H1 (cell line): ENCODE results near the gene DOP1A. TPM values are rescaled to one million over a fixed set of nuclear protein-coding genes. Genes with fewer than 3 reads are reported as not detected.

ENCODE experiments used
- CTCF ChIA-PET: fragments of 300-600 bp; sonication (Branson Sonifier 250); formaldehyde crosslinking; loops from one replicate; lab custom pipeline; 2021; ENCODE audit not compliant: partially characterized antibody; lab: Charles Lee
- POLR2A ChIA-PET: fragments of 300-600 bp; sonication (Branson Sonifier 250); formaldehyde crosslinking; loops from one replicate; lab custom pipeline; 2021; ENCODE audit warnings: inconsistent platforms; ENCODE audit not compliant: partially characterized antibody; lab: Charles Lee
- DNase-seq, 2 experiments: peaks; one replicate each; pipeline versions ENCODE4 v3.0.0 to v3.0.0-alpha.2; 2010 to 2022; ENCODE audit warnings: low spot score in 2 of 2, low read depth in 1 of 2, mixed read lengths in 1 of 2
- FAIRE-seq: peaks from 2 replicates; lab custom pipeline; 2011; peaks lifted over from hg19 to GRCh38; lab: Jason Lieb, UNC
- H2AFZ ChIP-seq: 2 replicates; pipeline ENCODE4 v1.8.1; 2012; ENCODE audit warnings: low read length, inconsistent platforms
- H2AK5ac ChIP-seq: 2 replicates; pipeline ENCODE4 v1.6.1; 2013; ENCODE audit warnings: low read depth, low read length
- H2BK120ac ChIP-seq: replicated peaks from 2 replicates; pipeline ENCODE3; 2013; ENCODE audit warnings: low read depth, low read length, inconsistent platforms
- H2BK12ac ChIP-seq: 2 replicates; pipeline ENCODE4 v1.6.1; 2013; ENCODE audit warnings: low read depth, low read length
- H2BK15ac ChIP-seq: 2 replicates; pipeline ENCODE4 v1.6.1; 2013; ENCODE audit warnings: low read length
- H2BK20ac ChIP-seq: 2 replicates; pipeline ENCODE4 v1.6.1; 2013; ENCODE audit warnings: low read length
- H2BK5ac ChIP-seq: 2 replicates; pipeline ENCODE4 v1.6.1; 2013; ENCODE audit warnings: low read depth, low read length
- H3K14ac ChIP-seq: 2 replicates; pipeline ENCODE4 v1.6.1; 2013; ENCODE audit warnings: inconsistent platforms; ENCODE audit not compliant: insufficient read length
- H3K18ac ChIP-seq: 2 replicates; pipeline ENCODE4 v1.6.1; 2013; ENCODE audit warnings: low read length; ENCODE audit errors: extremely low read depth
- H3K23ac ChIP-seq: 2 replicates; pipeline ENCODE4 v1.6.1; 2013; ENCODE audit warnings: inconsistent platforms; ENCODE audit not compliant: insufficient read length
- H3K23me2 ChIP-seq: 2 replicates; pipeline ENCODE4 v1.6.1; 2013; ENCODE audit warnings: low read depth, low read length
- H3K27ac ChIP-seq: 2 replicates; pipeline ENCODE4 v1.6.1; 2011; ENCODE audit warnings: low read depth, low read length, inconsistent platforms
- H3K27me3 ChIP-seq, 4 experiments: replicated peaks in 1 of 4; 1 replicate in 1 of 4; 2 replicates in 3 of 4; pipeline versions ENCODE4 v1.6.1 to v1.8.1; 2011 to 2013; ENCODE audit warnings: low read length in 3 of 4, mild to moderate bottlenecking in 3 of 4, inconsistent platforms in 2 of 4, mixed read lengths in 2 of 4, moderate library complexity in 1 of 4; ENCODE audit not compliant: control insufficient read depth in 3 of 4, insufficient read depth in 3 of 4; ENCODE audit errors: extremely low read depth in 1 of 4
- H3K36me3 ChIP-seq, 4 experiments: 2 replicates each; pipeline versions ENCODE4 v1.6.1 to v1.8.1; 2011 to 2013; ENCODE audit warnings: mild to moderate bottlenecking in 4 of 4, low read length in 3 of 4, moderate library complexity in 2 of 4, control low read depth in 1 of 4, inconsistent platforms in 1 of 4; ENCODE audit not compliant: insufficient read depth in 4 of 4, control insufficient read depth in 2 of 4
- H3K4ac ChIP-seq: replicated peaks from 2 replicates; pipeline ENCODE3; 2013; ENCODE audit warnings: low read length, low read depth, mixed read lengths, inconsistent platforms; ENCODE audit not compliant: insufficient read length
- H3K4me1 ChIP-seq, 4 experiments: replicated peaks in 1 of 4; 1 replicate in 1 of 4; 2 replicates in 3 of 4; pipeline versions ENCODE4 v1.6.1 to v1.8.1; 2011 to 2013; ENCODE audit warnings: low read length in 3 of 4, inconsistent platforms in 2 of 4, mixed read lengths in 1 of 4; ENCODE audit not compliant: insufficient read depth in 4 of 4, control insufficient read depth in 3 of 4
- H3K4me2 ChIP-seq, 2 experiments: 2 replicates each; pipeline versions ENCODE4 v1.6.1 to v1.8.1; 2011 to 2013; ENCODE audit warnings: low read depth in 2 of 2, low read length in 2 of 2, control low read depth in 1 of 2, inconsistent platforms in 1 of 2, mild to moderate bottlenecking in 1 of 2; ENCODE audit not compliant: insufficient read depth in 1 of 2
- H3K4me3 ChIP-seq, 4 experiments: fragments of 200-600, 300-600 bp in 1 of 4; sonication (generic), shearing (Covaris generic), sonication (Bioruptor Twin) in 1 of 4; 2 replicates each; pipeline versions ENCODE4 v1.5.1 to v1.8.1; 2011 to 2016; ENCODE audit warnings: low read length in 4 of 4, low read depth in 3 of 4, control low read depth in 2 of 4, inconsistent platforms in 2 of 4, mild to moderate bottlenecking in 2 of 4, mixed read lengths in 1 of 4, moderate library complexity in 1 of 4; ENCODE audit not compliant: insufficient read depth in 2 of 4; ENCODE audit errors: extremely low read depth in 1 of 4
- H3K56ac ChIP-seq: replicated peaks from 2 replicates; pipeline ENCODE3; 2013; ENCODE audit warnings: low read depth, mild to moderate bottlenecking, mixed read lengths, low read length, inconsistent platforms; ENCODE audit not compliant: insufficient read length
- H3K79me1 ChIP-seq: 2 replicates; pipeline ENCODE4 v1.6.1; 2013; ENCODE audit warnings: low read depth, low read length, control low read depth
- H3K79me2 ChIP-seq, 2 experiments: 2 replicates each; pipeline versions ENCODE4 v1.6.1 to v1.8.1; 2012 to 2013; ENCODE audit warnings: low read length in 2 of 2, mild to moderate bottlenecking in 2 of 2, inconsistent platforms in 1 of 2; ENCODE audit not compliant: insufficient read depth in 2 of 2, control insufficient read depth in 1 of 2
- H3K9ac ChIP-seq, 4 experiments: replicated peaks in 1 of 4; 1 replicate in 1 of 4; 2 replicates in 3 of 4; pipeline versions ENCODE4 v1.6.1 to v1.8.1; 2011 to 2013; ENCODE audit warnings: low read depth in 3 of 4, low read length in 3 of 4, control low read depth in 2 of 4, mild to moderate bottlenecking in 2 of 4, moderate library complexity in 2 of 4, inconsistent platforms in 1 of 4; ENCODE audit errors: extremely low read depth in 1 of 4
- H3K9me3 ChIP-seq, 2 experiments: 2 replicates each; pipeline versions ENCODE4 v1.6.1 to v1.8.1; 2012 to 2013; ENCODE audit warnings: mild to moderate bottlenecking in 2 of 2, moderate library complexity in 2 of 2, control low read depth in 1 of 2, inconsistent platforms in 1 of 2, low read depth in 1 of 2, low read length in 1 of 2, mixed read lengths in 1 of 2; ENCODE audit not compliant: insufficient read depth in 2 of 2
- H4K20me1 ChIP-seq, 2 experiments: replicated peaks in 1 of 2; 2 replicates each; pipeline versions ENCODE3 to v1.8.1; 2011 to 2013; ENCODE audit warnings: inconsistent platforms in 2 of 2, low read length in 2 of 2, mild to moderate bottlenecking in 1 of 2; ENCODE audit not compliant: insufficient read depth in 2 of 2, control insufficient read depth in 1 of 2
- H4K5ac ChIP-seq: 2 replicates; pipeline ENCODE4 v1.6.1; 2013; ENCODE audit warnings: low read length, low read depth, mixed read lengths, inconsistent platforms; ENCODE audit not compliant: insufficient read length
- H4K8ac ChIP-seq: 2 replicates; pipeline ENCODE4 v1.8.0; 2013; ENCODE audit warnings: mild to moderate bottlenecking, moderate library complexity, low read length, inconsistent platforms; ENCODE audit not compliant: insufficient read depth; ENCODE audit errors: extremely low read depth
- H4K91ac ChIP-seq: replicated peaks from 2 replicates; pipeline ENCODE3; 2013; ENCODE audit warnings: low read length, mixed read lengths, inconsistent platforms; ENCODE audit not compliant: insufficient read length
- SP4 ChIP-seq: IDR thresholded peaks from 2 replicates; pipeline ENCODE4 v1.6.1; 2012; ENCODE audit warnings: low read length, inconsistent platforms
- SRF ChIP-seq: IDR thresholded peaks from 2 replicates; pipeline ENCODE4 v1.6.1; 2011; ENCODE audit warnings: mild to moderate bottlenecking, low read depth, low read length, moderate library complexity
- WGBS, 2 experiments: shearing (Covaris generic) in 1 of 2; methylation state at CpG; one replicate each; pipeline versions ENCODE4 v1.1.6 to v1.1.7; 2013 to 2015; ENCODE audit warnings: low lambda C conversion rate in 2 of 2, mixed read lengths in 2 of 2, inconsistent platforms in 1 of 2, low coverage in 1 of 2, missing lambda C conversion rate in 1 of 2; ENCODE audit not compliant: insufficient replicate concordance in 2 of 2, insufficient coverage in 1 of 2, insufficient read length in 1 of 2; ENCODE audit errors: extremely low coverage in 1 of 2, missing lambda C conversion rate in 1 of 2; 5-methylcytosine and 5-hydroxymethylcytosine counted together
- polyA plus RNA-seq, 7 experiments: library from polyadenylated mRNA; depleted of rRNA in 3 of 7; stranded (reverse) in 5 of 7; unstranded in 2 of 7; fragments of >200 nt in 5 of 7; fragments of 200-250 nt in 2 of 7; gene quantifications; 1 replicate in 5 of 7; 2 replicates in 1 of 7; 4 replicates in 1 of 7; pipeline versions ENCODE4 v1.2.1 to v1.2.3, GENCODE V29; 2011 to 2013; ENCODE audit warnings: missing spikeins in 2 of 7, mixed read lengths in 2 of 7
- total RNA-seq: library from RNA; stranded (reverse); fragmentation: NEBNext Ultra II Directional; extraction: Animal tissue kit (Norgen Biotek cat#: 25700); gene quantifications from 2 replicates; pipeline ENCODE4 v1.2.1, GENCODE V29; 2021

Gene DOP1A
- total and polyA plus RNA-seq, 2 of the 8 experiments (the other 6 are each of a cell fraction or from before 2014, with no cell fraction given): 7.5 to 14.7 TPM

DNA sequence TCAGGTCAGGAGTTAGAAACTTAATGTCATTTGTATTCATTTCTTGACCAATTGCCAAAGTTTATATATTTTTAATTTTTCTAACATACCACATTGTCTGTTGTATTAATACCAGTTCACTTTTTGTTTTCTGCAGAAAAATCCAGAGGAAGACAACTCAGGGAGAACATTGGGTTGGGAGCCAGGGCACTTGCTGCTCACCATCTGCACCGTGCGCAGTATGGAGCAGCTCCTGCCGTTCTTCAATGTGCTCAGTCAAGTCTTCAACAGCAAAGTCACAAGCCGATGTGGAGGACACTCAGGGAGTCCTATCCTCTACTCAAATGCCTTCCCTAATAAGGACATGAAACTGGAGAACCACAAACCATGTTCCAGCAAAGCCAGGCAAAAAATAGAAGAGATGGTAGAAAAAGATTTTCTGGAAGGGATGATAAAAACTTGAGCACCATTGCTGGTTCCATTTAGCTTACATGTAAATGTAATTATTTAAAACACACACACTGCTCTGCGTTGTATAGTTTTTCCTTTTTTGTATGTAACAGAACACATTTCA, 100.3 kb downstream of the DOP1A start:
- H4K91ac ChIP-seq: no peak overlapping the region
- H3K9me3 ChIP-seq: no peaks in the 10 kb centered on the region
- no peak overlapping the region for H2BK120ac ChIP-seq
- FAIRE-seq (no peak), DNase-seq (no peak)
- no peak overlapping the region for H2AFZ ChIP-seq
- no peak overlapping the region for H2BK5ac ChIP-seq
- H3K79me1 ChIP-seq: no peaks in the 10 kb centered on the region; the same call in 1 of the 2 replicates
- no peak overlapping the region for H3K14ac ChIP-seq
- no peak overlapping the region for H3K23ac ChIP-seq
- no peak overlapping the region for H3K18ac ChIP-seq
- H2BK12ac ChIP-seq: no peak overlapping the region
- no peak overlapping the region for H3K4me2 ChIP-seq
- peaks cover 0 to 2% of the 10 kb centered on the region in 2 experiments for H4K20me1 ChIP-seq
- H3K4me3 ChIP-seq: no peak overlapping the region
- CTCF ChIA-PET: interaction anchor here (1.4 to 1.7 kb wide), 3 partner anchors 12 to 102 kb away, joined by 3 to 6 read pairs (median 5); partner anchors contain the start of gene UBE3D
- POLR2A ChIA-PET: interaction anchor here (0.7 to 1.2 kb wide), 3 partner anchors 9 to 159 kb away, joined by 3 to 6 read pairs (median 3); no protein-coding TSS in a partner anchor
- H3K4me1 ChIP-seq: no peaks in the 10 kb centered on the region
- no peak overlapping the region for H3K56ac ChIP-seq
- no peak overlapping the region for H3K4ac ChIP-seq
- no peaks in the 10 kb centered on the region for H3K27me3 ChIP-seq
- H3K9ac ChIP-seq: no peak overlapping the region
- TF ChIP-seq SRF (peak; percentile 61), SP4 (no peak)
- no peaks in the 10 kb centered on the region for H3K23me2 ChIP-seq
- H3K36me3 ChIP-seq: peaks cover 9 to 78% (median 52%) of the 10 kb centered on the region in 4 experiments; a peak in 7 of 8 replicates
- H3K27ac ChIP-seq: no peak overlapping the region
- no peak overlapping the region for H2BK20ac ChIP-seq
- H3K79me2 ChIP-seq: no peaks in the 10 kb centered on the region
- 87% methylated on average over 5 of the region's 5 CpGs; no CpG with 5 or more reads in 1 of the 2 experiments for WGBS, 2 experiments
- no peak overlapping the region for H4K8ac ChIP-seq
- H2BK15ac ChIP-seq: no peak overlapping the region
- H2AK5ac ChIP-seq: no peak overlapping the region
- no peak overlapping the region for H4K5ac ChIP-seq
